HG03039 (cell line): ENCODE measurements around the gene VTCN1.
"Not testable (repeated sequence)": the region's sequence is repeated elsewhere in the genome, so short reads cannot be mapped to it uniquely, and the experiment has no call there.

Source experiments
- ATAC-seq: cut with Tn5 transposase; IDR thresholded peaks from one replicate; pipeline ENCODE4 v1.9.1; 2021; ENCODE audit warnings: mild to moderate bottlenecking, moderate library complexity; ENCODE audit not compliant: unreplicated experiment

VTCN1 gene

DNA sequence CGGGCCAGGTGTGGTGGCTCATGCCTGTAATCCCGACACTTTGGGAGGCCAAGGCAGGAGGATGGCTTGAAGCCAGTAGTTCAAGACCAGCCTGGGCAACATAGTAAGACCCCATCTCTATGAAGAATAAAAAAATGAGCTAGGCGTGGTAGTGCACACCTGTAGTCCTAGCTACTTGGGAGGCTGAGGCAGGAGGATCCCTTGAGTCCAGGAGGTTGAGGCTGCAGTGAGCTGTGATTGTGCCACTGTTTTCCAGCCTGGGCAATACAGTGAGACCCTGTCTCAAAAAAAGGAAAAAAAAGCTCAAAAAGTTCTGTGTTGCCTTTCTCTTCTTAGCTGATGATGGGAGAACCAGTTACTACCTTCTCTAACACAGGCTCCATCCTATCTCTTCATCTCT, 108.9 kb downstream of the VTCN1 start:
- not testable (repeated sequence) for ATAC-seq

DNA sequence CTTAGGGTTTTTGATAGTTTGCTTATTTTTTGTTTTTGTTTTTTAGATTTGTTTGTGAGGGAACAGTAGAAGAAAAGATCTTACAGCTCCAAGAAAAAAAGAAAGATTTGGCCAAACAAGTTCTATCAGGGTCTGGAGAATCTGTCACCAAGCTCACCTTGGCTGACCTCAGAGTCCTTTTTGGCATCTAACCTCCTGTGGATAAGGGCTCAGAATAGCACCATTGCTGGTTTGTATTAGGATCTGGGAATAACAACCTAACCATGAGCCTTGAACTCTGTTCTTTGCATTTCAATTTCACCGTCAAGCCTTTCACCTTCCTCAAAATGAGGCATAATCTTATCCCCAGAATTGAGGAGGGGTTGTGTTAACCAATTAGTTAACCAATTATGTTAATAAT, 109.4 kb downstream of the VTCN1 start:
- ATAC-seq, result no peak

- ATAC-seq, result no peak
Observed at GRCh38 chr1:117098287-117098890, 112.3 kb downstream of the VTCN1 start.

GRCh38 chr1:117097443-117097842, 113.3 kb downstream of the VTCN1 start:
- ATAC-seq, result no peak

DNA sequence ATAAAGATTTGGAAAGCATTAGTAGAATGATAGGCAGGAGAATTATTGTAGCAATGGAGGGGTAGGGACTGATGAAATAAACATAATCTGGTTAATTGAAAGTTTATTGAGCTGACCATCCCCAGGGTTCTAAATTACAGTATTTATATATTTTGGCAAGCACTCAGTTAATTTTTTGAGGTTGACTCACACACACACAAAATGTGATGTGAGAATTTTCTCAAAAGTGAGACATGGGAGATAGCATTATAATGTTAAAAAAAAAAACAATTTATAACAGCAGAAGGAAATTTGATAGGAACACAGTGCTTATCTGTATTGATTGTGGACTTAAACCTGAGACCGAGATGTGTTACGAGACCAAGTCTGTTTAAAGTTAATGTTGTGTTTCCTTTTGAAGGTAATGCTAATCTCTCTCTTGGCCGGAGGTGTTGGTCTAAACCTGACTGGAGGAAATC, 113.7 kb downstream of the VTCN1 start:
- ATAC-seq, result no peak

DNA sequence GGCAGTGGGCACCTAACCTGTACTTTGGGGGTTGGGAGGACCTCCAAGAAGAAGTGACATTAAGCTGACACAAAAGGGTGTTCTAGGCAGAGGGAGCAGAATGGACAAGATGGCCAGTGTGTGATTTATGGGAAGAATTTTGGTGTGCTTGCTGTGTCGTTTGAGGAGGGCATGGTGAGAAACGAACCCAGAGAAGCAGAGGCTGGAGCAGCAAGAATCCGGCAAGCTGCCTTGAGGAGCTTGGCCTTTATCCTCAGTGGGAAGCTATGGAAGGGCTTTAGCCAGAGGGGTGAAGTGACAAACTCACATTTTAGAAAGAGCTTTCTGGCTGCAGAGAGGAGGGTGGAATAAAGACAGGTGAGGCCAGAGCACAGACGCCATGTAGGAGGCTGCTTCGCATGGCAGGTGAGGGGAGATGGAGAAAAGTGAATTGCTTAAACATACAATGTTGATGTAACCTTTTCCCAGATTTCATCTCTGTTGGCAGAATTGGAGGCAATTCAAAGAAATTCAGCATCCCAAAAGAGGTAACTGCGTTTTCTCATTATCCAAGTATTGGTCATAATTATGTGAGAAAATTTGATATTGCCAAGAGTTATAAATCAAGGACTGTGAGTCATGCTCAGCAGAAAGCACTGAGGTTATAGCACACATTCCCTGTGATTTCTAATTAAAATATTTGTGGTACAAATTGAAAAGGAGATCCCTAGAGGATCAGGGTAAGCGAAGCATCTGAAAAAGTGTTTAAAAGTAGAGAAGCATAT, 115.7 kb downstream of the VTCN1 start:
- ATAC-seq, result no peak

DNA sequence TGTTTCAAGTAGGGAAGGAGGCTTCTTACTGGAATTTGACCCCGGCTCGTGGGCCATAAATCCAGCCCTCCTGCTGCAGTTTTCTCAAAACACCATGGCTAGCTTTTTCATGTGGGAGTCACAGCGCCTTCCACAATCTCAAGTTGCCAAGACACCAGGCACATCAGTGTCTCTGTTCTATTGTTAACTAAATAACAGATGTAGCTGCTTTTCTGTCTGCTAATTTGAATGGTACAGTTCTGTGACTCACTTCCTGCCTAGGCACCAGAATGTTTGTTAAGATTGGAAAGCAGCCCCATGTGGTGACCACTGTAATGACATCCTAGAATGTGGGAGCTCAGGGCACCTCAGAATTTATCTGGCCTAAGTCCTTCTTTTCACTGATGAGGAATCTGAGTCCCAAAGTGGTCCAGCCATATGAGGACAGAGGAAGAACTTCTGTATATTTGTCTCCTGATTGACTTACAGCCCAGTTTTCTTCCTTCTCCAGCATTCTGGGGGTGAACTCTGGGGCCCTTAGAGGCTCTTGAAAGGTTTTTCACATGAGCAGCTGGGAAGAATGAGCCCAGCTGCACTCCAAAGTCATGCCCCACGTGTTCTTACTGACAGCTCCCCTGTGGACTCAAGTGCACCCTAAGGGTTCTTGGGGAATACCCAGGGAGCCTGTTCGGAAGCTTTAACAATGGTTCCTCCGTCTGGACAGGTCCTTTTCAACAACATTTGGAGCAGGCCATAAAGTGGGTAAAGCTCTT, 116.7 kb downstream of the VTCN1 start:
- ATAC-seq, result peak; percentile 59
